OCI-M2 (cell line): ENCODE data around the gene EIF4A3.
"Not testable (repeated sequence)": the region's sequence is repeated elsewhere in the genome, so short reads cannot be mapped to it uniquely, and the experiment has no call there.

Experiments
- DNase-seq: peaks from one replicate; lab custom pipeline; 2025; ENCODE audit not compliant: unreplicated experiment; lab: John Stamatoyannopoulos, UW

The EIF4A3 gene

GRCh38 chr17:80173126-80173525 is 26.2 kb upstream of the EIF4A3 start:
- no peak for DNase-seq

GRCh38 chr17:80171681-80172080 is 24.8 kb upstream of the EIF4A3 start:
- no peak for DNase-seq

GRCh38 chr17:80169784-80170500 is 23.0 kb upstream of the EIF4A3 start, which contains the start of gene CARD14:
Gene CARD14 (plus strand): TSS chr17:80170030. CDS start chr17:80181439, 11,409 bp downstream.
- no peak for DNase-seq

GRCh38 chr17:80169107-80169506 is 22.2 kb upstream of the EIF4A3 start:
- DNase-seq, result no peak

- no peak for DNase-seq
Observed at GRCh38 chr17:80168371-80168770, 21.4 kb upstream of the EIF4A3 start.

GRCh38 chr17:80166446-80166845 is 19.5 kb upstream of the EIF4A3 start:
- DNase-seq, result no peak

GRCh38 chr17:80164185-80164584 is 17.3 kb upstream of the EIF4A3 start:
- no peak for DNase-seq

- no peak for DNase-seq
Observed at GRCh38 chr17:80163336-80163735, 16.4 kb upstream of the EIF4A3 start.

GRCh38 chr17:80160536-80160935 is 13.6 kb upstream of the EIF4A3 start:
- no peak for DNase-seq

GRCh38 chr17:80158846-80159245 is 11.9 kb upstream of the EIF4A3 start:
- DNase-seq, result no peak

GRCh38 chr17:80155600-80155999 is 8.7 kb upstream of the EIF4A3 start:
- DNase-seq, result not testable (repeated sequence)

- DNase-seq, result no peak
Observed at GRCh38 chr17:80154166-80154565, 7.2 kb upstream of the EIF4A3 start.

GRCh38 chr17:80153004-80153403 is 6.1 kb upstream of the EIF4A3 start:
- no peak for DNase-seq

- DNase-seq, result no peak
Observed at GRCh38 chr17:80152081-80152702, 5.3 kb upstream of the EIF4A3 start.

GRCh38 chr17:80151333-80151732 is 4.4 kb upstream of the EIF4A3 start:
- DNase-seq, result no peak

GRCh38 chr17:80146121-80147034 is 550 bp downstream of the EIF4A3 start:
- no peak for DNase-seq

GRCh38 chr17:80145076-80146075 is 1.6 kb downstream of the EIF4A3 start:
- DNase-seq, result no peak

GRCh38 chr17:80142929-80143328 is 4.0 kb downstream of the EIF4A3 start:
- no peak for DNase-seq

GRCh38 chr17:80141463-80142165 is 5.3 kb downstream of the EIF4A3 start:
- no peak for DNase-seq
